HUES48 (cell line): ENCODE measurements around the gene SRGAP2.
A peak's percentile ranks its signal among the peaks of the same experiment; 100 is the strongest.
"Not testable (repeated sequence)": the region's sequence is repeated elsewhere in the genome, so short reads cannot be mapped to it uniquely, and the experiment has no call there.

Experiments
- H3K27ac ChIP-seq: one replicate; pipeline ENCODE4 v1.7.0; 2013; ENCODE audit warnings: low read depth, low read length, inconsistent platforms
- H3K27me3 ChIP-seq: 2 replicates; pipeline ENCODE4 v1.6.1; 2013; ENCODE audit warnings: mild to moderate bottlenecking, low read length; ENCODE audit not compliant: control insufficient read depth, insufficient read depth
- H3K36me3 ChIP-seq: 2 replicates; pipeline ENCODE4 v1.6.1; 2013; ENCODE audit warnings: low read length; ENCODE audit not compliant: control insufficient read depth, insufficient read depth
- H3K4me1 ChIP-seq: 2 replicates; pipeline ENCODE4 v1.6.1; 2013; ENCODE audit warnings: mild to moderate bottlenecking, low read length; ENCODE audit not compliant: control insufficient read depth, insufficient read depth
- H3K4me3 ChIP-seq: 2 replicates; pipeline ENCODE4 v1.5.1; 2013; ENCODE audit warnings: mild to moderate bottlenecking, low read depth, low read length
- H3K9ac ChIP-seq: 2 replicates; pipeline ENCODE4 v1.6.1; 2013; ENCODE audit warnings: mild to moderate bottlenecking, low read depth, low read length, moderate library complexity
- H3K9me3 ChIP-seq: 2 replicates; pipeline ENCODE4 v1.6.1; 2013; ENCODE audit warnings: low read length; ENCODE audit not compliant: control insufficient read depth, insufficient read depth

The SRGAP2 gene

GRCh38 chr1:206182368-206183317, 20.7 kb upstream of the SRGAP2 start:
- not testable (repeated sequence) for H3K4me3 ChIP-seq, H3K9ac ChIP-seq, H3K4me1 ChIP-seq, H3K27me3 ChIP-seq, H3K36me3 ChIP-seq, H3K9me3 ChIP-seq, H3K27ac ChIP-seq

DNA sequence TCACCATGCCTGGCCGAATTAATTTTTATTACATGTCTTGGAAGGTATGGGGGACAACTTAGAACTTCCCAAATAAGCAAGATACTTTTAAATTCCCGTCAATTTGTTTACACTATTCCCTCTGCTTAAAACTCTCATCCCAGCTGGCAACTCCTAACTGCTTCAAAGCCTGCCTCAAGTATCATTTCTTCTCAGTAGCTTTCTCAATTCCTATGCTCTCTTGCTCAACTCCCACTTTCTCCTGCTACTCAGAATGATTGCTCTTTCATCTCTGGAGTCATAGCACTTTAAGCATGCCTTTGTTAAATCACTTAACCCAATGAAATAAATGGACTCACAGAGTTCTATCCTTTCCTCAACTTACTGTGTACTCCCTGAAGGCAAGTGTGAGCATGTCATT, 19.6 kb upstream of the SRGAP2 start:
- not testable (repeated sequence) for H3K27me3 ChIP-seq, H3K4me3 ChIP-seq, H3K9me3 ChIP-seq, H3K36me3 ChIP-seq, H3K27ac ChIP-seq, H3K9ac ChIP-seq, H3K4me1 ChIP-seq

DNA sequence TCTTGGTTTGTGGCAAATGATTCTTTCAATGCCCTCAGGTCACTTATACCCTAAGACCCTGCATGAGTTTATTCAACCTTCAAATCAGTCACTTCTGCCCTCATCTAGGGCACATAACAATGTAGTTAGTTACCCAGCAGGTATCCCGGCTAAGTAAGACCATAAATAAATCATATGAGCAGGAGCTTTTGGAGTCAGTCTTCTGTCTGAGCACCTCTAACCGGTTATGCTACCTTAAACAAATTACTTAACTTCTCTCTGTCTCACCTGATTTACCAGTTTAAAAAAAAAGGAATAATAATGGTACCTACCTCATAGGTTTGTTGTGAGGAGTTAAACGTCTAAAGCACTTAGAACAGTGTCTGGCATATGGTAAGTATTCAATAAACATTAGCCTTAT, 17.6 kb upstream of the SRGAP2 start:
- not testable (repeated sequence) for H3K27me3 ChIP-seq, H3K36me3 ChIP-seq, H3K9me3 ChIP-seq, H3K9ac ChIP-seq, H3K4me1 ChIP-seq, H3K27ac ChIP-seq, H3K4me3 ChIP-seq

GRCh38 chr1:206186826-206187225, 16.5 kb upstream of the SRGAP2 start:
- H3K27me3 ChIP-seq, H3K9me3 ChIP-seq, H3K36me3 ChIP-seq, H3K4me3 ChIP-seq, H3K27ac ChIP-seq, H3K9ac ChIP-seq, H3K4me1 ChIP-seq: not testable (repeated sequence)

- not testable (repeated sequence) for H3K9ac ChIP-seq, H3K4me3 ChIP-seq, H3K36me3 ChIP-seq, H3K27ac ChIP-seq, H3K4me1 ChIP-seq, H3K27me3 ChIP-seq, H3K9me3 ChIP-seq
Observed at GRCh38 chr1:206195182-206195581, 8.2 kb upstream of the SRGAP2 start.

GRCh38 chr1:206196748-206197424, 6.5 kb upstream of the SRGAP2 start:
- H3K4me3 ChIP-seq, H3K4me1 ChIP-seq, H3K36me3 ChIP-seq, H3K9me3 ChIP-seq, H3K27ac ChIP-seq, H3K27me3 ChIP-seq, H3K9ac ChIP-seq: not testable (repeated sequence)

DNA sequence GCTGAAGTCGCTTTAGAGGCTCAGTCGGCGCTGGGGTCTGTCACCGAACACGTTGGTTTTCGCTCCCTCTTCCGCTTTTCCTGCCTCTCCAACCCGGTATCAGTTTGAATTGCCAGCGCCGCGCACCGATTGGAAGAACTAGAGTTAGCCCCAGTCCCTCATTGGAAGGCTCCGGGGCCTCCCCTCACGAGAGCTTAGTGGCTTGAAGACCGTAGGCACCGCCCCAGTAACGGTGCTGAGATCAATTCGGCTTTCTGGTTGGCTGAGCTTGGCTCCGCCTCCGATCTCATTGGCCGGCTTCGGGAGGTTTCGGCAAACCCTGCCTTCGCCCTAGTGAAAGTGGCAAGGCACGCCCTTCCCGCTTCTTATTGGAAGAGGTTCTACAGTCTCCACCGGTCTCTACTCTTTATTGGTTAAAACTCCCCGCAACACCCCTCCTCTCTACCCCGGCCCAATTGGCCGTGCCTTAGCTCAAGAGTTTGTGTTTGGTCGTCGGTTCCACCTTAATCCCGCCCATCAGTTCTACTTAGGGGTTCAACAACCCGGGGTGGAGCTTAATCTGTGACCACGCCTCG, 465 bp upstream of the SRGAP2 start, which contains the start of gene FAM72A:
Gene FAM72A (minus strand): TSS at position 51 of the 575 bp plus-strand sequence. CDS start 814 bp downstream, outside the sequence.
- H3K27me3 ChIP-seq, H3K27ac ChIP-seq, H3K9ac ChIP-seq: not testable (repeated sequence)

DNA sequence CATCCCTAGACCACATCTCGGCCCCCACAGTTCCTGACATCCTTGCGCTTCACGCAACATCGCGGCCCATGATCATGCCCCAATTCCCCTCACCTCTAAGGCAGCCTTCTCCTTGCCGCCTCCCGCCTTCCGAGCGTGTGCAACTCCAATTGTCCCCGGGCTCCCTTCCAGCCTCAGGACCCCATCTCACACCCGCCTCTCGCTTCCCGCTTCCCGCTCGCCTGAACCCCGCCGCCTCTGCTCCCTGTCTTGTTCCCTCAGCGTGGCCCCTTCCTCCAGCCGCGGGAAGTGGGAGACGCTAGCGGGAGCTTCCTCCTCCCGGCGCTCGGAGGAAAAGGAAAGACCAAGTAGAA, 794 bp downstream of the SRGAP2 start:
- not testable (repeated sequence) for H3K9me3 ChIP-seq, H3K4me1 ChIP-seq, H3K27ac ChIP-seq, H3K36me3 ChIP-seq, H3K9ac ChIP-seq, H3K27me3 ChIP-seq
- peak overlapping the region; percentile 41; the same call in 1 of the 2 replicates for H3K4me3 ChIP-seq

More for the DNA sequence above, 465 bp upstream of the SRGAP2 start, which contains the start of gene FAM72A:
- H3K36me3 ChIP-seq, H3K9me3 ChIP-seq, H3K4me1 ChIP-seq: not testable (repeated sequence)
- H3K4me3 ChIP-seq = peak within 1 kb of the TSS; percentile 60

- not testable (repeated sequence) for H3K9me3 ChIP-seq, H3K27ac ChIP-seq, H3K4me1 ChIP-seq, H3K9ac ChIP-seq, H3K36me3 ChIP-seq, H3K27me3 ChIP-seq
- peak overlapping the region; percentile 44; the same call in 1 of the 2 replicates for H3K4me3 ChIP-seq
Observed at GRCh38 chr1:206204871-206205270, 1.5 kb downstream of the SRGAP2 start.

DNA sequence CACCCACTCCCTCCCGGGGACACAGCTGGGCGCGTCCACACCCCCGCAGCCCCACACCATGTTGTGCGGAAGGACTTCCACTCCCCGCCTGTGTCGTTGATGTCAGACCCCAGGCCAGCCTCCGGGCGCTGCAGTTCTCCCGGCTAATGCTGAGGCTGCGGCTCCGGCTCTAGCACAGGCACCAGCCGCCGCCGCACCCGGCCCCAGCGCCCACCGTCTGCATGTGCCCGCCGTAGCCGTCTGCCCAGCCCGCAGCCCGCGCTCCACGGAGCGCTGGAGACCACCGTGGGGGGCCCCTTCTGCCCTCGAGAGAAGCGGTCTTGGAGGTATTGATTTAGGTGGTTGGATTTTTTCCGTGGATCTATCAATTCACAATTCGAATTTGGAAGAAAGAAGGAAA, 2.2 kb downstream of the SRGAP2 start:
- not testable (repeated sequence) for H3K9me3 ChIP-seq, H3K9ac ChIP-seq, H3K36me3 ChIP-seq, H3K27me3 ChIP-seq, H3K4me3 ChIP-seq, H3K4me1 ChIP-seq, H3K27ac ChIP-seq

DNA sequence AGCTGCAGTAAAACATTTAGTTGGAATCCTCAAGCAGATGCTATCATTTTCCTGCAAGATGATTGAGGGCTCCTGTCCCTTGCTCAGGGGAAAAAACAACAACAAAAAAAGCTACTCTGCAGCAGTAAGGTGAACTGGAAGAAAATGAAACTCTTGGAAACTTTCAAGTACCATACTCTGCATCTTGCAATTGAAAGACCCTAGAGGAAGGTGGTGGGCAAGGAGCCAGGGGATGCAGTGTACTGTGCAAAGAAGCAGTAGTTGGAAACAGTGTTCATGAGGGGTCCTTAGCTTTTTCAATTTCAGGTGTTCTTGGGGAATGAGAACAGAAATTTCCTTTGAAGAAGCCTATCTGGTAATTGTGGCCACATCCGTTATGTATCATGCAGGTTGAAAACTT, 7.5 kb downstream of the SRGAP2 start:
- H3K9ac ChIP-seq, H3K4me1 ChIP-seq, H3K36me3 ChIP-seq, H3K27ac ChIP-seq, H3K4me3 ChIP-seq, H3K9me3 ChIP-seq, H3K27me3 ChIP-seq: not testable (repeated sequence)
